Kidney glomerular epithelial cell (primary cell): ENCODE measurements around the gene SPDYE17.
"Not testable (repeated sequence)": the region's sequence is repeated elsewhere in the genome, so short reads cannot be mapped to it uniquely, and the experiment has no call there.

Experiments
- DNase-seq: peaks from one replicate; lab custom pipeline; 2025; lab: John Stamatoyannopoulos, UW

SPDYE17 gene

DNA sequence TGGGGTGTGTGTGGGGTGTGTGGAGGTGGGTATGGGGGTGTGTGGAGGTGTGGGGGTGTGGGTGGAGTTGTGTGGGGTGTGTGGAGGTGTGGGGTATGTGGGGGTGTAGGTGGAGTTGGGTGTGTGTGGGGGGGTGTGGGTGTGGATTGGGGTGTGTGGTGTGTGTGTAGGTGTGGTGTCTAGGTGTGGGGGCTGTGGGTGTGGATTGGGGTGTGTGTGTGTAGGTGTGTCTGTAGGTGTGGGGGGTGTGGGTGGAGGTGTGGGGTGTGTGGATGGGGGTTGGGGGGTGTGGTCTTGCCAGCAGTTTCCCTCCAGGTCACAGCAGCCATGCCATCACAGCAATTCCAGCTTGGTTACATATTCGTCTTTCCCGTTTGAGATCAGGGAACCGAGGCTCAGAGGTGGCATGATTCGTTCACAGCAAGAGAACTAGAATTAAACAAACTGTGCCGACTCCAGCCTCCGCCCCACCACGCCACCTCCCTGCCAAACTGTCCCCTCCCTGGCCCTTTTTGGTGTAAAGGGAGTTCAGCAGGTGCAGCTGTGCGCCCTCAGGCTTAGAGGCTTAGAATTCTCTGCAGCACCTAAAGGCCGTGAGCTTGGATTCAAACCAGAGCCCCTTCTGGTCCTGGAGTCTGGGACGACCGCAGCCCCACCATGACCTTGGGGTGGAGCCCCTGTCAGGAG lies 33.3 kb downstream of the SPDYE17 start:
- DNase-seq, result not testable (repeated sequence)

DNA sequence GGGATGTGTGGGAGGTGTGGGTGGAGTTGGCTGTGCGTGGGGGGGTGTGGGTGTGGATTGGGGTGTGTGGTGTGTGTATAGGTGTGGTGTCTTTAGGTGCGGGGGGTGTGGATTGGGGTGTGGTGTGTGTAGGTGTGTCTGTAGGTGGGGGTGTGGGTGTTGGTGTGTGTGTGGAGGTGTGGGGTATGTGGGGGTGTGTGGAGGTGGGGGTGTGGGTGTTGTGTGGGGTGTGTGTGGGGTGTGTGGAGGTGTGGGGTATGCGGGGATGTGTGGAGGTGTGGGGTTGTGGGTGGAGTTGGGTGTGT lies 33.9 kb downstream of the SPDYE17 start:
- no peak for DNase-seq

DNA sequence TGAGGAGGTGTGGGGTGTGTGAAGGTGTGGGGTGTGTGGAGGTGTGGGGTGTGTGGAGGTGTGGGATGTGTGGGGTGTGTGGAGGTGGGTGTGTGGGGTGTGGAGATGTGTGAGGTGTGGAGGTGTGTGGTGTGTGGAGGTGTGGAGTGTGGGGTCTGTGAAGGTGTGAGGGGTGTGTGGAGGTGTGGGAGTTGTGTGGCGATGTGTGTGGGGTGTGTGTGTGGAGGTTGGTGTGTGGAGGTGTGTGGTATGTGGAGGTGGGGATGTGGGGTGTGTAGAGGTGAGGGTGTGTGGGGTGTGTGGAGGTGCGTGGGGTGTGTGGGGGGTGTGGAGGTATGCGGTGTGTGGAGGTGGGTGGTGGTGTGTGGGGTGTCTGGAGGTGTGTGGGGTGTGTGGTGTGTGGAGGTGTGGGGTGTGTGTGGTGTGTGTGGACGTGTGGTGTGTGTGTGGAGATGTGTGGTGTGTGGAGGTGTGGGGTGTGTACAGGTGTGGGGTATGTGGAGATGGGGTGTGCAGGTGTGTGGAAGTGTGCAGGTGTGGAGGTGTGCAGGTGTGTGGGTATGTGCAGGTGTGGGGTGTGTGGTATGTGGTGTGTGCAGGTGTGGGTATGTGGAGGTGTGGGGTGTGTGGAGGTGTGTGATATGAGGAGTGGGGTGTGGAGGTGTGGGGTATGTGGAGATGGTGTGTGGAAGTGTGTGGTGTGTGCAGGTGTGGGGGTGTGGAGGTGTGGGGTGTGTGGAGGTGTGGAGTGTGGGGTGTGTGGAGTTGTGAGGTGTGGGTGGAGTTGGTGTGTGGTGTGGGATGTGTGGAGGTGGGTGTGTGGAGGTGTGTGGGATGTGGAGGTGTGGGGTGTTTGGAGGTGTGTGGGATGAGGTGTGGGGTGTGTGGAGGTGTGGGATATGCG lies 34.5 kb downstream of the SPDYE17 start:
- no peak for DNase-seq

DNA sequence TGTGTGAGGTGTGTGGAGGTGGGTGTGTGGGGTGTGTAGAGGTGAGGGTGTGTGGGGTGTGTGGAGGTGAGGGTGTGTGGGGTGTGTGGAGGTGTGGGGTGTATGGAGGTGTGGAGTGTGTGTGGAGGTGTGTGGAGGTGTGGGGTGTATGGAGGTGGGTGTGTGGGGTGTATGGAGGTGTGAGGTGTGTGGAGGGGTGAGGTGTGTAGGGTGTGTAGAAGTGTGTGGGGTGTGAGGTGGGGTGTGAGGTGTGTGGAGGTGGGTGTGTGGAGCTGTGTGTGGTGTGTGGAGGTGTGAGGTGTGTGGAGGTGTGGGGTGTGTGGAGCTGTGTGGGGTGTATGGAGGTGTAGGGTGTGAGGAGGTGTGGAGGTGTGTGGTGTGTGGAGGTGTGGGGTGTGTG lies 35.2 kb downstream of the SPDYE17 start:
- DNase-seq, result not testable (repeated sequence)

DNA sequence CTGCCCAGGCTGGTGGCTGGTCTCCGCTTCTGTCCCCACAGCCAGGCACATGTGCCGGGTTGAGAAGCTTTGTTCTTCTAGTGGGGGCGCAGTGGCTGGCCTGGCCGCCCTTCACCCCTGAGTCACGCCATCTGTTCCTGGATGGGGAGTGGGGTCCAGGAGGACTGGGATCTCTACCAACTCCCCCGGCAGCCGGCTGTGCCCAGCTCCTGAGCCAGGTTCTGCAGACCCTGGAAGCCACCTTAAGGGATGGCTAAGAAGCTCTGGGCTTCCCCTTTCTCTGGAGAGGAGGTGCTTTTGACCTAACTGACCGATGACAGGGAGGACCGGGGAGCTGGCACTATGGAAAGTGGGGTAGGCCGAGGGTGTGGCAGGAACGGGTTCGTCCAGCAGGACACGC lies 37.9 kb downstream of the SPDYE17 start:
- DNase-seq, result not testable (repeated sequence)

DNA sequence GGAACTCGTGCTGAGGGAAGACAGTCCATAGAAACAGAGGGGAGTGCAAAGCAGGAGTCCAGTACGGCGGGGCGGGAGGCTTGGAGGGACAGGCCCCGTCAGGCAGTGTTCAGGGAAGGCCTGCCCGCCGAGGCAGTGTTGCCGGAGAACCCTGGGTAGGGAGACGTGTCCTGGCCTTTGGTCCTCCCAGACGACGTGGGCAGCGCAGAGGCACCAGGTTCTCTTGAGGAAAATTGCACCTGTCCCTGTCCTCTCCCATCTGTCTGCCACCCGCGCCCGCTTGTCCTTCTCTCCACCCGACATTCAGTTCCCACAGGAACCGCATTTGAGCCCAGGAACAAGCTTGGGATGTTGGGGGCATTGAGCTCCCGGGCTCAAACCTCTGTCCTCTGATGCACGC lies 38.3 kb downstream of the SPDYE17 start:
- not testable (repeated sequence) for DNase-seq

DNA sequence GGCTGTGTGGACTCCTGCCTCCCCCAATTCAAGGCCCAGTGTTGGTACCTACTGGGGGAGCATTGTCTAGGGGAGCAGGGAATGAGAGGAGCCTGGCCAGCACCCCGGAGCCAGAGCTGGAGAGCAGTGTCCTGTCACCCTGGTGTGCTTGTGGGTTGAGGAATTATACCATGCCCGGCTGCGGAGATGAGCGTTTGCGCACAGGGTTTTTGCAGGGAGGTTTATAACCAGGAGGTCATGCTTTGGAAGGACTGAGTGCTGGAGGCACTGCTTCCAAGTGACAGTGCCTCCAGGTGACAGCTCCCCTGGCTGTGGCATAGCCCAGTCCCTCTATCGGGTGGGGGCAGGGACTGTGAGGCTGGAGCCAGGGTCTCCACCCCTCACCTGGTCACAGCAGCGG lies 39.3 kb downstream of the SPDYE17 start:
- not testable (repeated sequence) for DNase-seq

DNA sequence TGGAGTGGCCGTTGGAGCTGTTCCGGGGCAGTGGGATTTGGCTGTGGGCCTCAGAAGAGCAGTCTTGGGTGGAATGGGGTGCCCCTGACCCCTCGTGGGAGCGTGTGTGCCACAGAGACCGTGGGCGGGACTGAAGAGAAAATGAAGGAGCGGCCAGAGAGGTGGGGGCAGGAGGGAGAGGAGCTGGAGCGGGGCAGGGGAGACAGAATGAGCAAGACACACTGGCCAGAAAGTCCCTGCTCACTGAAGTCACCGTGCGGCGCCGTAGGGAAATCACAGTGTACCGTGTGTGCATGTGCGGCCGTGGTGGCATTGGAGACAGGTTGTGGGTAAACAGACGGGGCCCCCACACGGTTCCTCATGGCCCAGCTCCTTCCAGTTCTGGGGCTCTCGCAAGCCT lies 40.0 kb downstream of the SPDYE17 start:
- not testable (repeated sequence) for DNase-seq

DNA sequence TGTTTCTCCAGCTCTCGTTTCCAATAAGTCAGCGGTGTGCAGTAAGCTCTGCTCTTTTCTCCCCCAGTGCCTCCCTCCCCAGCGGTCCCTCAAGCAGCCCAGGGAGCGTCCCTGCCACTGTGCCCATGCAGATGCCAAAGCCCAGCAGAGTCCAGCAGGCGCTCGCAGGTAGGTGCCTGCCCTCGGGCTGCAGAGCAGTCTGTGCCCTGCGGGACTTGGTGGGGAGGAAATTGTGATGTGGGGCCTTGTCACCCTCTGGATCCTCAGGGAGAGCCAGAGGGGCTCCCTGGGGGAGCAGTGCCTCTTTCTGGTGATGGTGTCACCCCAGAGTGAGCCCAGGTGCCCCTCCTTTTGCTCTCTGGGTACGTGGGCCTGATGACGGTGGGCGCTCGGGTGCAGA lies 42.0 kb downstream of the SPDYE17 start:
- not testable (repeated sequence) for DNase-seq

DNA sequence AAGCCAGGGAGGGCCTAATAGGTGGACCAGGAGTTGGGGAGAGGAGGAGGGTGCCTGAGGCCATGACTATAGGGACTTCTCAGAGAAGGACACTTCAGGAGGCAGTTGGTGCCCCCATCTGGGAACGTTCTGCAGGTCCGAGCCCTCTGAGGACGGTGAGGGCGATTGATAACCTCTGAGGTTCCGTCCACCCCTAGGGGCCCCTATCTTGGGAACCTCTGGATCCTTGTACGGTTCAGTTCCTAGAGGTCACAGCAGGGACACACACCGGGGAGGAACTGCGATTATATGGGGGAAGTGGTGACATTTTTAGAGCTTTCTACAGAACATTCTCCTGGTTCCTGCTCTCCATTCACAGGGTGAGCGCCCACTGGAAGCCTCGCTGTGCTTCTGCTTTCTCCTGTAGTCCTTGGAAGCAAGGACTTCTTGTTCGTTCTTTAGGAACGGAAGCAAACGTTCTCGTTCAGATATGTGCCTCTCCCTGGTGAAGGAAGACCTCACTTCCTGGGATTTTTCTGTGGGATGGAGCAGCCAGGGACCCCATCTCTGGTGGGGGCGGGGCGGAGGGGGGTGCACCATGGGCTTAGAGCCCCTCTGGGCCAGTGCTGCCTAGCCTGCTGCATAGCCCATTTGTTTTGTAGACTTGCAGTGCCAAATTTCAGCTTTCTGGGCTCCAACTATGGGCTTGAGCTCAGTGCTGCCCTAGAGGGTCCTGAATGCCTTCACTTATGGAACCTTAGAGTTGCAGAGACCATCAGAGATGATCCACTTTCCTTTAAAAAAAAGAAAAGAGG lies 46.0 kb downstream of the SPDYE17 start:
- not testable (repeated sequence) for DNase-seq

DNA sequence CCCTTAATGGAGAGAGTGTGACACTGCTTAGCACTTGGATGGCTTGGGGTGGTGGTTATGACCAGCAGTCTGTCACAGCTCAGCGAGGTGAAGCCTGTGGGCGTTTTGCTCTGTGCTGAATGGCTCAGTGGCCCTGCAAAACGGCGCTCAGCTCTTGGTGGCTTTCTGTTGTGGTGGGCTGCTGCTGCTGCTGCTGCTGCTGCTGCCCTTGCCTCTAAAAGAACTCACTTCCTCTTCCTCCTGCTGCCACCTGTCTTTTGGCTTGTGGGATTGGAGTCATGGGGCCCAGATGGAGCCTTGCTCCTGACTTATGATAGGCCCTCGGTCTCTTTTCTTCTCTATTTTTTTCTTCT lies 47.4 kb downstream of the SPDYE17 start:
- not testable (repeated sequence) for DNase-seq

DNA sequence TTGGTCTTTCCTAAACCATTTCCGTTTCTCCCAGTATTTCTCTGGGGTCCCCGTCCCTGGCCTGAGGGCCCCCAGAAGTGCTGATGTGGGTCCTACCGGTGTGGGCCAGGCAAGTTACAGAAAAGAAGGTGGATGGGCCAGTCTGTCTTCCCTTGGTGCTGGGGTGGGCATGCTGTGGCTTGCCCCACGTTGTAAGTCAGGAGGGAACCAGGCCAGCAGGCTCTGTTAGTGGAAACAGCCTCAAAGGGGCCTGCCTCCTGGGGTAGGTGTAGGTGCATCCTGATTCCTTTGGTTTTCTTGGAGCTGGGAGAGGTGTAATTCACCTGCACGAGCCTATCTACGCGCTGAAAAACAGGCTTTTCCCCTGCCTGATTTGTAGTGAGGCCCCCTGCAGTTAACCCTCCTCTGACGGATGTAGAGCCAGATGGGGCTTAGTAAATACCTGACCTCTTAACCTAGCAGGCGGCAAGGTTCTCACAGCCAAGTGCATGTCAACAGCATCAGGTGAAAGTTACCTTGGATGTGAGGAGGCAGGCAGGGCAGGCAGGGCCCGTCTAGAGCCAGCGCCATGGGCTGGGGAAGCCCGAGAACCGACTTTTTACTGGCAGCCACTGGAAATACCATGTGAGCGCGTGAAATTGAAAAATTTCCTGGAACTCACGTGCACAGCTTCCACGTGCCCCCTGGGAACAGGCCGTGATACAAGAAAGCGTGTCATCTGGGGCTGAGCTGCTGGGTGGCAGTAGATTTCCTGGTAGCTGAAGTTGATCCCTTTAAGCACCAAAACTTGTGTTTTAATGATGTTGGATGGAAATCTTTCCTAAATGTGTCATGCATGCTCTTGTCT lies 48.0 kb downstream of the SPDYE17 start:
- not testable (repeated sequence) for DNase-seq

DNA sequence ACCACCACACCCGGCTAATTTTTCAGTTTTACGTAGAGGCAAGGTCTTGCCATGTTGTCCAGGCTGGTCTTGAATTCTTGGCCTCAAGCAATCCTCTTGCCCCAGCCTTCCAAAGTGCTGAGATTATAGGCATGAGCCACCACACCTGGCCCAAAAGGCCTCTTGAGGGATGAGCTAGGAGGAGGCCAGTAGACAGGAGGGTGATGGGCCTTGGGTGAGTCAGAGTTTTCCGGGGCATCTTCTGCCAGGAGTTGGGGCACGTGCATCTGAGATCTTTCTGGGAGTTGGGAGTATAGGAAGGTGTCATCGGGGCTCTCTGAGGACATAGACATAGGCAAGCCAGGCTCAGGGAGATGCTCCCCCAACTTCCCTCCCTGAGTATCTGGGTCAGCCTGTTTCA lies 48.8 kb downstream of the SPDYE17 start:
- not testable (repeated sequence) for DNase-seq

DNA sequence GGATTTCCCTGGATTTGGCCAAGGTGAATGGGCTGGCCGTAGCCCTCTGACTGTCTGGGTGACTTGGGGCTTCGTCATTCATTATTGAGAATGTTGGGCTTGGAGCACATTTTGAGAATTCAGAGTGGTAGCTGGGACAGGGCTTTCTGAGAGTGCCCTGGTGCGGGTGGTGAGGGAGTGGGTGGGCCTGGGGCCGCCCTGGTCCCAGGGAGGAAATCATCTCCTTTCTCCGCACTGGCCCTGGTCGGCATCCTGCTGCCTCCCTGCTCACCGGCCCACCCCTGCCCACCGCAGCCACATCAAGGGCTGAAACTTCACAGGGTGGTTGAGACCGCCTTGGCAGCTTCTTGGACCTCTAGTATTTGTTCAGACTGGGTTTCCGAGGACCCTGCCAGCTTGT lies 49.7 kb downstream of the SPDYE17 start:
- not testable (repeated sequence) for DNase-seq

DNA sequence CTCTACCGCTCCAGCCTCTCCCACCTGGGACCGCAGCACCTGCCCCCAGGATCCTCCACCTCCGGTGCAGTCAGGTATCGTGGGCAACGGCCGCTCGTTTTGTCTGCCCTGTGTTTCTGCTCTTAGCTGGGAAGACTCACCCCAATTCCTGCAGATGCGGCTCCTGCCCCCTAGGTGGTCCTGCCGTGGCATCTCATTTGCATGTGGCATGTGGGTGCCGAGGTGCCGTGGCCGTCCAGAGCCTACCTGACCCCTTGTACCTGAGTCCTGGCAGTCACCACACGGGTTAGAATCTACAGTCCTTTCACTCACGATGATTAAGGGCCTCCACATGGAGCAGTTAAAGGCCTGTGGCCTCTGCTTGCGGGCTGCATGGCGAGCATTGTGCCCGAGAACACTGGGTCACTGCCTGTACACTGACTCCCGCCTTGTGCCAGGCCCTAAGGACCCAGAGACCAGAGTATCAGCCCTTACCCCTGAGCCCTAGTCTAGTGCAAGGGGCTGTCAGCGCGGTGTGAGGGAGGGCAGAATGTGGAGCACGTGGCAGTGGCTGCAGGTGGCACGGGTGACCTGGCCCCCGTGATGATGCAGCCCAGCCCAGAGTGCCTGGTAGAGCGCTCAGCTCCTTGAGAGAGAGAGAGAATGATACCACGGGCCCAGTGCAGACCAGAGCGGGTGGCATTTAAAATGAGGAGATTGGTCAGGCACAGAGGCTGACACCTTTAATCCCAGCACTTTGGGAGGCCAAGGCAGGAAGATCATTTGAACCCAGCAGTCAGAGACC lies 50.8 kb downstream of the SPDYE17 start:
- DNase-seq, result not testable (repeated sequence)

DNA sequence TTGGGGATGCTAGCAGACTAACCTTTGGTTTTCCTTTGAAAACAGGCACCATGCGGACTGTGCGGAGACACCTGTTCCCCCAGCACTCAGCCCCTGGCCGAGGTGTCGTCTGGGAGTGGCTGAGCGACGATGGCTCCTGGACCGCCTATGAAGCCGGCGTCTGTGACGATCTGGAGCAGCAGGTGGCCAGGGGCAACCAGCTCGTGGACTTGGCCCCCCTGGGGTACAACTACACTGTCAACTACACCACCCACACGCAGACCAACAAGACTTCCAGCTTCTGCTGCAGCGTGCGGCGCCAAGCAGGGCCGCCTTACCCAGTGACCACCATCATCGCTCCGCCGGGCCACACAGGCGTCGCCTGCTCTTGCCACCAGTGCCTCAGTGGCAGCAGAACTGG lies 51.6 kb downstream of the SPDYE17 start:
- not testable (repeated sequence) for DNase-seq

DNA sequence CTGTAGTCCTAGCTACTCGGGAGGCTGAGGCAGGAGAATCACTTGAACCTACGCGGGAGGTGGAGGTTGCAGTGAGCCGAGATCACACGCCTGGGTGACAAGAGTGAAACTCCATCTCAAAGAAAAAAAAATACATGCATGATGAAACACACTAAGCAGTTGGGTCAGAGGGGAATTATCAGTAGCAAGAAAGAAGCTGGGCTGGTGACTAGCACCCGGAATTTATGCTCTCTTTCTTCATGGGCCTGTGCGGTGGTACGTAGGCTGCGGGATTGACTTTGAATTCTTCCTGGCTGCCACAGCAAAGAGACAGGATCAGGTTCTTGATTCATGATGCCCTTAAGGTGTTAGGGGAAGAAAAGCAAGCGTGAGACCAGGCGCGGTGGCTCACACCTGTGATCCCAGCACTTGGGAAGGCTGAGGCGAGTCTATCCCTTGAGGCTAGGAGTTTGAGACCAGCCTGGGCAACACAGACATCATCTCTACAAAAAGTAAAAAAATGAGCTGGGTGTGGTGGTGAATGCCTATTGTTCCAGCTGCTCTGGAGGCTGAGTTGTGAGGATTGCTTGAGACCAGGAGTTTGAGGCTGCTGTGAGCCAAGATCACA lies 54.3 kb downstream of the SPDYE17 start:
- DNase-seq, result not testable (repeated sequence)

DNA sequence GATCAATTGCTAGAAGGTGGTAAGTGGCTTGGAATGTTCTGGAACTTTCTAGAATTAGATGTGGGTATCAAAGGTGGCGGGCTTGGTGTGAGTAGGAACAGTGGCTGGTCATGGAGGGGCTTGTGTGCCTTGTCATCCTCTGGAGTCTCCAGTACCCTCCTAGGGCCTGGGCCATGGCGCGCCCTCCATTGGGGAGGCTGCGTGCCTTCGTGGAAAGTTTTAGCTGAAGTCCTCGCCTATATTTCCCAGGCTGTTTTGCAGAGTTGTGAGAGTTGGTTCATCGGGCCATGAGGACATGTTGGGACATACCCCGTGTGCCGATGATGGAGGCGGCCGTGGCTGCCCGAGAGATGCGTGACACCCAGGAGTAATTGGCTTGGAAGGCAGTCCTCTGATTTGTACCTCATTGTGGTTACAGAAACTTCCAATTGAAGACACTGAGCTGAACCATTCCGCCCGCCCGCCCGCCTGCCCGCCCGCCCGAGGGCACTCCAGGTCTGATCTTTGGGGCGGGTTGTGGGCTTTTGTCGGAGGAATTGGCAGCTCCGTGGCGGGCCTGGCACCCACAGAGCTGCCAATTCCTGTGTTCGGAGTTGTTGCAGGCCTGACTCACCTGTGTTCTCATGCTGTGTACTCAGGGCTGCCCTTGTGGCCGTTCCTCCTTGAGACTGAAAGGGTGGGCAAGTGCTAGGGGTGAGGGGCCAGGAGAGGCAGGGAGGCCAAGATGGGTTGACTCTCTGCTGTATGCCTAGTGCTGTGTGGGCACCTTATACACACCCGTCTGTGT lies 57.2 kb downstream of the SPDYE17 start:
- not testable (repeated sequence) for DNase-seq

DNA sequence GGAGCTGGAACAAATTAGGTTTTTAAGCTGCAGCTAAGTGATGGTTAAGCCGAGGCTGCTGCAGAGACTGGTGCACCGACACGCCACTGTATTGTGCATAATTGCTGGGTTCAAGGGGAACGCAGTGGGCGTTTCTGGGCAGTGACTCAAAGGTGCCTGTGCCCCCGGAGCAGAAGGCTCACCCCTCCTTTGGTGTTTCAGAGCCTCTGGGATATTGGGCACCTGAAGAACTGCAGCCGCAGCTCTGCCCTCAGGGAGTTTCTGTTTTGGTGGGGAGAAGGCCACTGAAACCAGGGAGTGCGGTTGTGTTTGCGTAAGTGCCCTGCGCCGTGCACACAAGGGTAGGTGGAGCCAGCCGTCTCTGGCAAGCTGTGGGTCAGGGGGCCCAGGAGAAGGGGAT lies 57.8 kb downstream of the SPDYE17 start:
- not testable (repeated sequence) for DNase-seq

DNA sequence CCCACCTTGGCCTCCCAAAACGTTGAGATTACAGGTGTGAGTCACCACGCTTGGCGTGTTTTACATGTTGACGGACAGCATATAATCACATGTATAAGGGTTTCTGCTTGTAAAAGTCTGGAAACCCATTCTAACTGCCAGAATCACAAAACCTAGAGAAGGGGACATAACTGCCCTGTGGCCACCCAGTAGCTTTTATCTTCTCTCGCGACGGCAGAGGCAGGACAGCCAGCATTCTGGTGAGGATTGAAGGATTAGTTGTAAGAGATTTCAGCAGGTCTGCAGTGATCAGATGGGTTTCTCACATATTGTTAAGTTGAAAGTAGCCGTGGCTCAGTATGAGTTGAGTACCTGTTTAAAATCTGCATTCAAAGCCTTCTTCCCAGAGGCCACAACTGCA lies 59.8 kb downstream of the SPDYE17 start:
- not testable (repeated sequence) for DNase-seq
